ENCODE data around the gene CD93.

DNA sequence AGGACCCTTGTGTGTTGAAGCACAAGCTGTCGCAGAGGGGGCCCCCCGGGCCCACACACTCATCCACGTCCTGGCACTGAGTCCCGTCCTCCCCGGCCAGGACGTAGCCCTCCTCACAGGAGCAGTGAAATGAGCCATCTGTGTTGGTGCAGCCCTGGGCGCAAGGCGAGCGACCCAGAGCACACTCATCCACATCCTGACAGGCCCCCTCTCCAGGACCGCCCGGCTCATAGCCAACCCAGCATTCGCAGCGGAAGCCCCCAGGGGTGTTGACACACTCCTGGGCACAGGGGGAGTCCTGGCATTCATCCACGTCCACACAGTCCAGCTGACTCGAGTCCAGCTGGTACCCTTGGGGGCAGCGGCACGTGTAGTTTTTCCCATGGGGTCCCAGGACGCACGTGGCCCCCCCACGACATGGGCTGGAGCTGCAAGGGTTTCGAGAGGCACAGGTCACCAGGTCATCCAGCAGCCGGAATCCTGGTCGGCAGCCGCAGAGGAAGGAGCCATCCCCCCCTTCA is 1.2 kb downstream of the CD93 start:
- TF ChIP-seq ELF4 (IDR thresholded peaks at IDR 0.05) (no peak), ZNF384 (IDR thresholded peaks at IDR 0.05) (no peak), TARDBP (IDR thresholded peaks at IDR 0.05) (no peak), BHLHE40 (IDR thresholded peaks at IDR 0.05; ENCODE audit: borderline replicate concordance) (no peak), ARNT (IDR thresholded peaks at IDR 0.05) (no peak), FOXM1 (IDR thresholded peaks at IDR 0.05; ENCODE audit: borderline replicate concordance) (no peak), SP1 (IDR thresholded peaks at IDR 0.05) (no peak), LEF1 (IDR thresholded peaks at IDR 0.05; ENCODE audit: borderline replicate concordance) (no peak), NFRKB (IDR thresholded peaks at IDR 0.05) (no peak)

All from HEK293T (cell line).